HL-60/S4 (cell line): ENCODE data around the gene TRAF1.

Experiments
- in situ Hi-C: fragments of 300-500 bp; cut with MboI; formaldehyde crosslinking; loops from 2 replicates; pipeline ENCODE4 v1.14.3; 2022; ENCODE audit warnings: low sequenced_read_pairs

The TRAF1 gene

DNA sequence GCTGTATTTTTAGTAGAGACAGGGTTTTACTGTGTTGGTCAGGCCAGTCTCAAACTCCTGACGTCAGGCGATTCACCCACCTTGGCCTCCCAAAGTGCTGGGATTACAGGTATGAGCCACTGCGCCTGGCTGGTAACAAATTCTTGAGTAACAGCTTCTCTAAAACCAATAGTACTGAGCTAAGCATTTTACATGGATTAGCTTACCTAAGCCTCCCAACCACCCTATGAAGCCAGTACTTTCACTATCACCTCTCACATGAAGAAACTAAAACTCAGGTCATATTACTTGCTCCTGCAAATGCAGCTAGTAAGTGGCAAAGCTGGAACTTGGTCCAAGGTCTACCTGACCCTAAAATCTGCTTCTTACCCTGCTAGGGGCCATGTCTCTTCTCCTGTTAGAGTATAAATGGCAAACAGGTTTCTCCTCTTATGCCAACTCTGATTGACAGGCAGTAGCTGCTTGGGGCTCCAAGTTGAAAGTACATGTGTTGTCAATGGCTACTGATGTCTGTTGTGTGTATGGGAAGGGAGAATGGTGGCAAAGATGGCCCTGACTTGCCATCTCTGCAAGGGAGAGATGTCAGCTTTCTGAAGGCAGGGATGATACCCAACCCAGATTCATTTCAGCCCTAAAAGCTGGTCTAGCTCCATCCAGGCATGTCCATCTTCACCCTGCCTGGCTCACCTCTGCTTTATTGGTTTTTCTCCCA is 53.6 kb downstream of the TRAF1 start:
- in situ Hi-C loops, result loop anchor here (5.0 kb wide), 1 partner anchor 64 kb away; no protein-coding TSS in a partner anchor

DNA sequence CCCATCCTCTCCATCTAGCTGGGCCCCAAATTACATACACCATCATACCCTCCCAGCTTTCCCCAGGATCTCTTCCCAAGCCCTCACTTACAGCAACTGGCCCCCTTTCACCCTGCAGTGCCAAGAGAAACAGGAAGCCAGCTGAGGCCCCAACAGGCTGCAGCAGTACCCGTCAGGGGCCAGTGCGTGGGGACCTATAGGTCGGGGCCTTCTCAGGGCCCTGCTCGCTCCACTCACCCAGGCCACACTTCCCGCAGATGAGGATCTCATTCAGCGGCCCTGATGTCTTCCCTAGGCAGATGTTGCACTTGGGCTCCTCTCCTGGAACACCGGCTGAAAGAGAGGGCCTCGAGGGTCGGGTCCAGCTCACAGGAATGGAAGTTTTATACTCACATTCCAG is 56.4 kb downstream of the TRAF1 start:
- in situ Hi-C loops, result loop anchor here (5.0 kb wide), 1 partner anchor 67 kb away; no protein-coding TSS in a partner anchor

DNA sequence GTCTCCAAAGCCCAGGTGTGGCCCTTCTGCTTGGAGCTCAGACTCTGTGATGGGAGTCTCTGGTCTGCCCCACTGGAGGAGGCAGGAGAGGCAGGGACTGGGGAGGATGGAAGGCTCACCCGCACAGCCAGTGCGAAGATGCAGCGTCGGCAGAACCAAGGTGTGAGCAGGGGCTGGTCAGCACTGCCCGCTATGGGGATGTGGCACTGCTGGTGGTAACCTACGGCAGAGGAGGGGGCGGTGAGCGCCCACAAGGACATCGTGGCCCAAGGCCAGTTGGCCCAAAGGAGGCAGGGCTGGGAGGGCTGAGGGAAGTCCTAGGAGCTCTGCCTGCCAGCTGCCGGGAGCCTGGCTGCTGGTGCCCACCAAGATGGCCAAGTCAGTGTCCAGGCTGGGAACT is 56.9 kb downstream of the TRAF1 start:
- in situ Hi-C loops, result loop anchor here (5.0 kb wide), 1 partner anchor 68 kb away; no protein-coding TSS in a partner anchor

DNA sequence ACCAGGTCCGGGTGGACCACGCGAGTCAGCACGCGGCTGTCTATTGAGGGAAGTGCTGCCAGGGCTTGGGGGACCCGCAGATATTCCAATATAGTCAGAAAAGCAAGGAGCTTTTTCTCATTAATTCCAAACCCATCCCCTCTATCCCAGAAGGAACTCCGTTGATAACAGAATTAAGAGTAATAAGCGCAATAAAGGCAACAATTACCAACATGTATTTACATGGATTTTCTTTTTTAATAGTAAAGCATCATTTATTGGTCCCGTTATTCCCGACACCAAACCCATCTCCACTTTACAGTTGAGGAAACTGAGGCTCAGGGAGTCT is 57.3 kb downstream of the TRAF1 start:
- in situ Hi-C loops, result no loop called here

DNA sequence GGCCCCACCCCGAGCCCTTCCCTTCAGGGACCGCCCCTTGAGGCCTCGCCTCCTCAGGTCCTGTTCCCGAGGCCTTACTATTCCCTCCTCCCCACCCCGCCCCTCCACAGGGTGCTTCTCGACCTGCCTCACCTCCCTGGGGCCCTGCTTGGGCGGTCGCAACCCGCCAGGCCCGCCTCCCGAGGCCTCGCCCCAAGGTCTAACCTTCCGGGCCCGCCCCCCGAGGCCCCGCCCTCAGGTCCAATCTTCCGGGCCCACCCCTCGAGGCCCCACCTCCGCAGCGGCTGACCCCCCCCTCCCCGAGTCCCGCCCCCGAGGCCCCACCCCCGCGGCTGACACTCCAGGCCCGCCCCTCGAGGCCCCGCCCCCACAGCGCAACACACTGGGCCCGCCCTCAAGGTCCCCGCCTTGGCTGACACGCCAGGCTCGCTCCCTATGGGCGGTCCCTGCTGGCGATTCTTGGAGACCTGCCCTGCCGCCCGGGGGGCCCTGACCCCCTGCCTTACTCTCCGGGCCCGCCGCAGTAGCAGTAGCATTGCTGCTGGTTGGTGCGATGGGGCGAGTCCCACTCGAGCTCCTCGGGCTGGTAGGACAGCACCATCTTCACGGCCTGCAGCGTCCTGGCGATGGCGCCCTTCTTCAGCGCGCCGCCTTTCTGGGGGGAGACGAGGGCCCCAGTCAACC is 57.8 kb downstream of the TRAF1 start:
- in situ Hi-C loops, result no loop called here

DNA sequence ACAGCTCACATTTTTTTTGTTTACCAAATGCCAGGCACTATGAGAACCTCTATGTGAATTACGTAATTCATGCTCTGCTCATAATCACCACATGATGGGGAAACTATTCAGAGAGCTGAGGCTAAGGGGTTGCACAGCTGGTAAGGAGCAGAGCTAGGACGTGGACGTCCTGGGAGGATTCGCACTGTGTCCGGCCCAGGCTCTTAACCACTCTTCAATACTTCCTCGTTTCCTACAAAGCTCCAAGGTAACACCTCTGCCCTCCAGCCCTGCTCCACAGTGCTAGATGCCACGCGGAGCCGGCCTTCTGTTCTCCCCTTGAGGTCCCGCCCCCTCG is 58.3 kb downstream of the TRAF1 start:
- in situ Hi-C loops, result no loop called here

DNA sequence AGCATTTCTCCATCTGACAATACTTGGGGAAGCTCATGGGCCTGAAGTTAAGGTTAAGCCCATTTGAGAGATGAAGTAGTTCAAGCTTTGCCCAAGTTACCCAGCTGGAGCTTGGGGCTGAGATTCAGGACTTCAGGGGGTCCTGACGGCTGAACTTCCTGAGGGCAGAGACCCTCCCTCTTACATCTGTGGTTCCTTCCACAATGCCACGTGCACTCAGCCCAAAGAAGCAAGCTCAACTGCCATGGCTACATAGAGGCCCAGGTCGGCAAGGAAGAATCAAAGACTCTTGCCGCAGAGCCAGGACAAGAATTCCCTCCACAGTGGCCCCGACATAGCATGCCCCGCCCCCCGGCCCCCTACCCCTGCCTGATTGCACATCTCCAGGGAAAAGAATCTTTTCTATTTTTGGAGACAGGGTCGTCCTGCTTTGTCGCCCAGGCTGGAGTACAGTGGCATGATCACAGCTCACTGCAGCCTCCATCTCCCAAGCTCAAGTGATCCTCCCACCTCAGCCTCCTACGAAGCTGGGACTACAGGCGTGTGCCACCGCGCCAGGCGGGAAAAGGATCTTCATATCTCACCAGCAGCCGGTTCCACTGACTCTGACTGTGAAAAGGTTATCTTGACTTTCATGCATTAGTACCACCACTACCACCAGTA is 58.8 kb downstream of the TRAF1 start:
- in situ Hi-C loops, result no loop called here

DNA sequence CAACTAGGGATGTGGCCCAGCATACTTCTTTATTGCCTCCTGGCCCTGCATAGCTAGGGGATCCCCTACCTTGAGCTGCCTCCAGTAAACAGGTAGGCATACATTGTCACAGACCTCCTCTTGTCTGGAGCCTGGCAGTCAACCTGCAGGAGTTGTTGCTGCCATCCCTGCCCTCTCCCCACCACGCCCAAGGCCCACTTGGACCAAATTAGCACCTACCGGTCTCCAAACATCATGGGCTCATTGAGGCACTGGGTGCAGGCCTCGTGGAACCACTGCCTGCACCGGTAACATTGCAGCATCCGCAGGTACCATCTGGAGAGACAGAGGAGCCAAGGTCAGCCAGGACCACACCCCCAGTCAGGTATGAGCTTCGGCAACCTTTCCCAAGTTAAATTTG is 59.9 kb downstream of the TRAF1 start:
- in situ Hi-C loops, result no loop called here

DNA sequence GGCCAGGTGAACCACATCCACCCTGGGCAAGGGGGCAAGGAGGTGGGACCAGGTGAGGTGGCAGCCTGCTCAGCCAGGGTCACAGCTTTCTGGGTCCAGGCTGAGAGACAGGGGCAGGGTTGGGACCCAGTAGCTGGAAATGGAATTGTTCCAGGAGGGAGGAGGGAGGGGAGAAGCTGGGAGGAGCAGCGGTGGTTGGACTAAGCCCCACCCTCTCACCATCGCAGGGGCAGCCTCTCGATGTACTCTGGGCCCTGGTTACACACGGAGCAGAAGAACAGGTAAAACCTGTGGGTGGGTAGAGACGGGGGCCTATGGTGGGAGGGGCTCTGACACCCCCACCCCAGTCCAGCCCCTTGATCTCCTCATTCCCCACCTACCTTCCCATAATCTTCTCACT is 60.8 kb downstream of the TRAF1 start:
- in situ Hi-C loops, result no loop called here

DNA sequence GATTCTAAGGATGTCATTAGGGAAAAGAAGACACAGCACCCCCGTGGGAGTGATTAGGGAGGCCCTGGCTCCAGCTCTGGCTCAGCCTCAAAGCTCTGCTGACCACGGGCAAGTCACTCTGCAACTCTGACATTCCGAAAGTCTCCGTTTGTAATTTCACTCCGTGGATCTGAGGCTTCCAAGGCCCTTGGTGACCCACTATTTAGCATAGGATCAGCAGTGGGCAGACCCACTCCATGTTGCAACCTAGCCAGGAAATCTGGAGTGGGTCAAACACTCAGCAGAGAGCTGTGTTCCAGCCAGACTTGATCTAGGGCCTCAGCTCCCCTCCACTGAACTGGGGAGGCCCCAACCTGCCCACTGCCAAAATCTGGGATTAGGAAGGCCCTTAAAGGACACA is 61.4 kb downstream of the TRAF1 start:
- in situ Hi-C loops, result no loop called here

DNA sequence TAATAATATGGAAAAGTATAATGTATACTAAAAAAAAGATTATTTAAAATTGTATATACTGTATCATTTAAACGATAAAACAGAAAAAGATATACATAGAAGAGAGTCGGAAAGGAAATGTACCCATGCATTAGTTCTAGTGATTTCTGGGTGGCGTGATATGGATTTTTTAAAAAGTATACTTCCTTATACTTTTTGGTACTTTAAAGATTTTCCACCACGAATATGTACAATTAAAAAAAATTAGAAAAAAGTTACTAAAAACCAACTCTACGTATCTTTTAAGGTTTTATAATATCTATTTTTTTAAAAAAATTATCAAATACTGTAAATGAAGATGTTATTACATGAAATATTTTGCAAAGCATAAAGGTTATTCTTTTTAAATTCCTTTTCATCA is 61.9 kb downstream of the TRAF1 start:
- in situ Hi-C loops, result no loop called here

DNA sequence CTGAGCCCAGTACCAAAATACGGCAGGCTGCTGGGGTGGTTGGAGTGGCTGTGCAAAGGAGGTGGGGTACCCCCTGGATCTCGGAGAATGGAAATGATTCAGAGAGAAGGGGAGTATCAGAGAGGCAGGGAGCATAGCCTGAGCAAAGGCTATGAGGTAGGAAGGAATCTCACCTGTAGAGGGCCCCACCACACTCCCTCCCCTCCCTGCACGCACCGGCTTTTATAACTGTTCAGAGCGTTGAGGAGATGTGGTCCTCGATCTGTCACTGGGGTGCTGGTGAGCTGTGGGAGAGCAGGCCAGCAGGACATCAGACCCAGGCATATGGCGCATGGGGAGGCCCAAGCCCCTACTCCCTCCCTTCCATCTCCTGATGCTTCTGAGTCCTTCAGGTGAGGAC is 62.8 kb downstream of the TRAF1 start:
- in situ Hi-C loops, result no loop called here

DNA sequence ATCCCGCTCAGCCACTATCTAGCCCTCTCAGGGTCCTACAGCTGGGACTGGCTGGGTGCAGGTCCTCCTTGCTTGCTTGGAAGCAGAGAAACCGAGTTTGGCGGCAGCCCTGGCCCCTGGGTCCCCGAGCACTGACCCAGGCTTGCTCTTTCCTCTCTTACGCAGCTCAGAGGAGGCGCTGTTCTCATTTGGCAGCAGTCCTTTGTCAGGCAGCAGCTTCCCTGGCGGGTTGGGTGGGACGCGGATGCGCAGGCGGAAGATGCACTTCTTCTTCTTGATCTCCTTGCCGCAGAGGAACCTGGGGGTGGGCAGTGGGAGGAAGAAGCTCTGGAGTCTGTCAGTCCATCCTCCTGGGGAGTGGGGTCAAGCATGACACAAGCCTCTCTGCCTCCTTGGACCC is 64.1 kb downstream of the TRAF1 start:
- in situ Hi-C loops, result no loop called here

DNA sequence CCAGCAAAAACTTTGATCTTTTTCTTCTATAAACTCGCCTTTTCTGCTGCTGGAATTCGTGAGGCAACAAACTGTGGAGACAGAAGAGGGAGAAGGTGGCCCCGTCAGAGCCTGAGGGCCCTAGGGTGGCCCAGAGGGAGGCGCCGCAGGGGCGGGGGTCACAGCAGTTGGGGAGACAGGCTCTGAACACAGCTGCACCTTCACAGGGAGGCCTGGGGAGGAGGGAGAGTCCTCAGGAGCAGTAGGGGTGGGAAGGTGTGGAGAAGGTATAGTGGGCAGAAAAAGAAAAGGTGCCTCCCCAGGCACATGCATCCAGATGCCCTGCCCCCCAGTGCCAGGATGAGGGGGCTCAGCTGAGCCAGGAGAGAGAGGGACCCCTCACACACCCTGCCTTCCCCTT is 64.7 kb downstream of the TRAF1 start:
- in situ Hi-C loops, result no loop called here

DNA sequence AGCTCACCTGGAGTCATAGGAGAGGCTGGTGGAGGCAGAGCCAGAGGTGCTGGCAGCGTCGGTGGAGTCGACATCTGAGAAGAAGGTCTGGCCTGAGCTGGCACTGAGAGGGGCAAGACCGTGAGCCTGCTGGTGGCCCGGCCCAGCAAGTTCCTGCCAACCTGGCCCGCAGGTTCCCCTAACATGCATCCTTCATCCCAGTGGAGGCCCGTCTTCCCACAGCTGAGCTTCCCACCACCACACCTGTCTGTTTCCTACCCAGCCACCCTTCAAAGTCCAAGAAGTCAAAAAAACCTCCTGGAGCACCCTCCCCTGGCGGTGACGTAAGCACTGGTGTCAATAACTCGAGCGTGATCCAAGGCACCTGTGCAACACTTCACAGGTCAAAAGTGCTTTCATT is 66.5 kb downstream of the TRAF1 start:
- in situ Hi-C loops, result no loop called here

DNA sequence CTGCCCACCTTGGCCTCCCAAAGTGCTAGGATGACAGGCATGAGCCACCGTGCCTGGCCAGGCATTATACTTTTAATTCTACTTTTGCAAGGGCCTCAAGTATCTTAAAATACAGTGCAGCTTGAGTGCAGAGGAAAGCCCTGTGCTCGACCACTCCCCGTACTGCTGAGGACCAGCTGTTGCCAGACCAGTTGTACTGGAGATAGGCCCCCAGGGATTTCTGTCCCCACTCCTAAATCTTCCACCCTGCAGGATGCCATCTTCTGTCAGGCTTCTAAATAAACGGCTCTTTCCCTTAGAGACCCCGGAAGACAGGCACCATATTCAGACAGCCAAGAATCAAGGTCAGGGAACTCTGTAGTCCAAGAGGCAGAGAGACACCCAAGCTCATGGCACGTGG is 67.2 kb downstream of the TRAF1 start:
- in situ Hi-C loops, result no loop called here

DNA sequence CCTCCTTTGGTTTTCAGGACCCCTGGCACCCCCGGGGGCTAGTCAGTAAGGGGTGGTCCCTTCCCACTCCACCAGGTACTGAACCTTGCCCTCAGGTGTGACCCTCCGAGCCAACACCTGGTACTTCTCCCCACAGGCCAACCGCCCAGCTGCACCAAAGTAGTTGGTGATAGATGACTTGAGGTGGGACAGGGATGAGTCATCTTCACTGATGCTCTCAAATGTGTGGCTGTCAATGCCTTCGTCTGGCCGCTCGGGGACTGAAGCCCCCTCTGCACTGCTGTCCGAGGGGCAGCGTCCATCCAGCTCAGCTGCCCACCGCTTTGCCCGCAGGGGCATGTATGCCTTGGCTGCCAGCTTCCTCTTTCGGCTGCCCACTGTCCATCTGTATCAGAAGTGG is 68.7 kb downstream of the TRAF1 start:
- in situ Hi-C loops, result no loop called here

DNA sequence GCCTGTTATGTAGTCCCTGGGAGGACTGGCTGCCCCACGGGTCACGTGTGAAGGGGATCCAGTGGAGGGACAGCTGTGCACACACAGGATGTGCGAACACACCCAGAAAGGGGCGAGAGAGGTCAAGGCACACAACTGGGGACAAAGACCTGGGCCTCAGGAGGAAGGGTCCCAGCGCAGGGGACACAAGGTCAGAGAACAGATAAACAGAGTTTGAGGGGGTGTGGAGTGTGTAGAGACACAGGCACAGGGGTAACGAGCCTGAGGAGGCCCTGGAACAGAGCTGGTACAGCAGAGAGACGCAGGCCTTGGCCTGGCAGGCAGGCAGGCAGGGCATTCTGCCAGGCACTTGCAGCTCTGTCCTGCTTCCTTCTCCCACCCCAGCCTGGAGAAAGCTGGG is 69.1 kb downstream of the TRAF1 start:
- in situ Hi-C loops, result no loop called here

DNA sequence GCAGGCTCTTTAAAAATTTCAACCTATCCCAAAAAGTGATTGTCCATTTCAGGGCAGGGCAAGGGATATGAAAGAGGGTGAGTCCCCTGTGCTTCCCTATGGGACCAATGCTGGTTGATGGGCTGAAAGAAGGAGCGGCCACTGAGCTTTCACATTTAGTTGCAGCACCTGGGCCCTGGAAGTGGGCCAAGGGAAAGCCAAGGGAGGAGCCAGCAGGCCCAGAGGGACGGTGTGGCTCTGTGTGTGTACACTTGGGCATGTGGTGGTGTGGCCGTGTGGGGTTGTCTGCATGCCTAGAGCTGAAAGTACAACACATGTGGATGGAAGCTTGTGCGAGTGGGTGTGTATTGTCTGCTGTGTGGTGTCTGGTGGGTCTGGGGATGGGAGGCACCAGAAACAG is 69.9 kb downstream of the TRAF1 start:
- in situ Hi-C loops, result no loop called here

DNA sequence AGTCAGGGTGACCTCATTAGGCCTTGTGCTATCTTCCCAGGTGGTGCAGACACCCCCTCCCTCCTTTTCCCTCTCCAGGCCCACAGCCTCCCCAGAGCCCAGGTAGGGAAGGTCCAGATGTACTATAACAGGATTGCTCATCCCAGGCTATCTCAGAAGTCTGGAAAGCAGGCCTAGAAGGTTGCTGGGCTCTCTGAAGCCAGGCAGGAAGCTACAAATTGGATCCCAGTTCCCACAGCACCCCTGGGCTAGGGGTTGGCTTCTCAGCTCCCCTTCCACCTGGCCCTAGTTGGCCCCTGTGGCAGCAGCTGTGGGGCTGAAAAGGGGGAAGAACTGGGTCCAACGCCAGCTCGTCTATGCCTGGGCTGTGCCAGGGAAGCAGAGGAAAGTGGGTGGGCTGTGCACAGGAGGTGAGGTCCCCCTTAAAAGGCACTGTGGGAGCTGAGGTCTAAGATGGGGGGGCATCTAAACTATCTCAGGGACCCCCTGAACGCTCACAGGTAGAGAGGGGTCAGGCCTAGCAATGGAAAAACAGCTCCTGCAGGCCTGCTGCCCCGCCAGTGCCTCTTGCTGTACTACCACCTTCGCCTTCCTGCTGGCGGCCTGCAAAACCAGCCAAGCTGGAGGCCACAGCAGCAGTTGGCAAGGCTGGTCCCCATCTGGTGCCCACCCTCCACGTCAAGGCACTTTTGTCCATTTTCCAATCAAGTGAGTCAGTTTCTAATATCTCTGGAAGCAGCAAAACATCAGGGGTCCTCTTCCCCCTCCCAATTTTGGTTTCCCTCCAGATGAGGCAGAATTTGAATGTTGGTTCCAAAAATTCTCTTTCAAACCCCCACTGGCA is 70.5 kb downstream of the TRAF1 start:
- in situ Hi-C loops, result no loop called here

DNA sequence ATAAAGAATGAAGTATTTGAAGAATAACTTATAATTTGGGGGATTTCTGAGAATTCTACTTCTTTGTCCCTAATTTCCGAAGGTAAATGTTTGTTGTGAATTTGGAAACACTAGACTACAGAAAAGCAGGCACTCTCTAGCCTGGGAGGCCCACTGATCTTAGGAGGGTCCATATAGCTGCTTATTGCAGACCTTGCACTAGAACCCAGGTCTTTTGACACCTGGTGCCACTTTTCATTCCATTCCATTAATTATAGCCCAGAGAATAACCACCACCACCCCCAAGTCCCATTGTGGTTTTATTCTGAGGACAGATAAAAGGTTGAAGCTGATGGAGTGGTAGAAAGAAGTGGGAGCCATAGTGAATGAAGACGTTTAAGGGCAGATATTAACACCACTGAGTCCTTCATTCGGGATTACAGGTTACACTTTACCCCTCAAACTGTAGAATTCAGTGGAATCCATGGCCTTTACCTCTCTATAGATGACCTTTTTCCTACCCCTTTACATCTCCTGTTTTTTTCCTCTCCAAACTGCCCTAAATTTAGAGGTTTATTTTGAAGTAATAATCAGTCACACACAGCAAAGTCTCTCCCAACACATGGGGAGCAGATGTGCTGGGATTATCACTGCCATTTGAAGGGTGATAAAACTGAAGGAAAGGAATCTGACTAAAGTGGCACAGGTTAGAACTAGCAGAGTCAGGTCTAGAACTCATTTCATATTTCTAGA is 71.8 kb downstream of the TRAF1 start:
- in situ Hi-C loops, result no loop called here
